Activated naive CD8-positive, alpha-beta T cell (primary cell): ENCODE data around the gene FTCD.
"Not testable (repeated sequence)": the region's sequence is repeated elsewhere in the genome, so short reads cannot be mapped to it uniquely, and the experiment has no call there.

Experiments
- H3K27ac Mint-ChIP-seq: one replicate; pipeline ENCODE4 v1.8.0; 2021; ENCODE audit warnings: mixed read lengths
- H3K27me3 Mint-ChIP-seq: one replicate; pipeline ENCODE4 v1.8.0; 2021; ENCODE audit warnings: mixed read lengths
- H3K36me3 Mint-ChIP-seq: one replicate; pipeline ENCODE4 v1.8.0; 2021; ENCODE audit warnings: mixed read lengths
- H3K4me1 Mint-ChIP-seq: one replicate; pipeline ENCODE4 v1.8.0; 2021; ENCODE audit warnings: low read depth, mixed read lengths
- H3K4me3 Mint-ChIP-seq: one replicate; pipeline ENCODE4 v1.8.0; 2021; ENCODE audit warnings: mild to moderate bottlenecking, mixed read lengths
- H3K9me3 Mint-ChIP-seq: one replicate; pipeline ENCODE4 v1.8.0; 2021; ENCODE audit warnings: low read depth, mixed read lengths

Gene FTCD

DNA sequence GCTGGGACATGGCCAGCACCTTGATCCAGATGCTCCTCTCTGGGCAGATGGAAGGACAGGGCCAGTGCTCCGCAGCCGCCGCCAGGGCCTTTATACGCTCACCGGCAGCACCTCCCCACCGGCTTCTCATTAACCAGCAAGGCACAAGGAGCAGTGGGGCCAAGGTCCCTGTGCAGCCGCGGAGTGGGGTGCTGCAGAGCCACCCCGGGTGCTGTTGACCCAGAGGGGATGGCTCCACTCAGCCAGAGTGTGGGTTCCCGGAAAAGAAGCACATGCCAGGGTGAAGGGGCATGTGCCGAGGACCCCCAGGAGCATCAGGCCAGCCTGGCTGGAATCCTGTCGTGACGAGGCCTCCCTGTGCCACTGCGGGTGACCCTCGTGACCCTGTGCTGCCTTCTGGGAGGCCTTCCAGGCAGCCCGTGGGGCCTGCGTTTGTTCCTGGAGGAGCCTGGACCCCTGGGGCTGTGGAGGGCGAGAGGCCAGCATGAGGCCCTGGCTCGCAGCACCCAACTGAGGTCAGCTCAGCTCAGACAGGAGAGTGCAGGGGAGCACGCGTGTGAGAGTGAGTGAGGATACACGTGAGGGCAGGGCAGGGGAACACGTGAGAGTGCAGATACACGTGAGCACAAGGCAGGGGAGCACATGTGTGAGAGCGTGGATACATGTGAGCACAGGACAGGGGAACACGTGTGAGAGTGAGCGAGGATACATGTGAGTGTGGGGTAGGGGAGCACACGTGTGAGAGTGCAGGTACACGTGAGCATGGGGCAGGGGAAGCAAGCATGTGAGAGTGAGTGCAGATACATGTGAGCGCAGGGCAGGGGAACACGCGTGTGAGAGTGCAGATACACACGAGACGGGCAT, at the start of gene FTCD:
TSS of gene FTCD (minus strand) at position 66 of the 864 bp plus-strand sequence. CDS start at position 10, 56 bp downstream.
- no peaks in the 10 kb centered on the region for H3K27me3 Mint-ChIP-seq
- H3K36me3 Mint-ChIP-seq: no peaks in the 10 kb centered on the region
- no peak within 1 kb of the TSS for H3K27ac Mint-ChIP-seq
- no peak within 1 kb of the TSS for H3K4me3 Mint-ChIP-seq
- H3K4me1 Mint-ChIP-seq: no peaks in the 10 kb centered on the region
- H3K9me3 Mint-ChIP-seq: no peaks in the 10 kb centered on the region

DNA sequence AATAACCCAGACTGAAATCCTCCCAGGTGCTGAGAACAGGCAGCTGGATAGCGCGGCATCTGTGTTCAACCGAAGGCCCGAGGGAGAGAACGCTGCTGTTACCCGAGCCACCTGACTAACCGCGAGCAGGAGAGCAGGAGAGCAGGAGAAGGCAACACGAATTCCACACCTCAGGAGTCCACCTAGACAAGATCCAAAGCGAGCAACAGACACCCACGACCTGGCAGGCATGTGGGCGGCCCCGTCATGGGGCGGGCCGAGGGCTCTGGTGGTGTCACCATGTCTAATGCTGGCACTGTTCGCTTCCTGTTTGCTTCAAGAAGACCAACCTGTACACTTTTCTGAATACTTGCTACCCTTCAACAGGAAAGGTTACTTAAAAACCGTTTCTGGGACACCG, 49.8 kb upstream of the FTCD start:
- Mint-ChIP-seq H3K27ac (no peak overlapping the region), H3K4me3 (no peak overlapping the region), H3K27me3 (no peaks in the 10 kb centered on the region), H3K4me1 (no peaks in the 10 kb centered on the region), H3K36me3 (no peaks in the 10 kb centered on the region), H3K9me3 (no peaks in the 10 kb centered on the region)

- Mint-ChIP-seq H3K36me3 (peaks cover 12% of the 10 kb centered on the region), H3K27me3 (no peaks in the 10 kb centered on the region), H3K9me3 (no peaks in the 10 kb centered on the region)
Observed at GRCh38 chr21:46203203-46203600, 47.8 kb upstream of the FTCD start.

DNA sequence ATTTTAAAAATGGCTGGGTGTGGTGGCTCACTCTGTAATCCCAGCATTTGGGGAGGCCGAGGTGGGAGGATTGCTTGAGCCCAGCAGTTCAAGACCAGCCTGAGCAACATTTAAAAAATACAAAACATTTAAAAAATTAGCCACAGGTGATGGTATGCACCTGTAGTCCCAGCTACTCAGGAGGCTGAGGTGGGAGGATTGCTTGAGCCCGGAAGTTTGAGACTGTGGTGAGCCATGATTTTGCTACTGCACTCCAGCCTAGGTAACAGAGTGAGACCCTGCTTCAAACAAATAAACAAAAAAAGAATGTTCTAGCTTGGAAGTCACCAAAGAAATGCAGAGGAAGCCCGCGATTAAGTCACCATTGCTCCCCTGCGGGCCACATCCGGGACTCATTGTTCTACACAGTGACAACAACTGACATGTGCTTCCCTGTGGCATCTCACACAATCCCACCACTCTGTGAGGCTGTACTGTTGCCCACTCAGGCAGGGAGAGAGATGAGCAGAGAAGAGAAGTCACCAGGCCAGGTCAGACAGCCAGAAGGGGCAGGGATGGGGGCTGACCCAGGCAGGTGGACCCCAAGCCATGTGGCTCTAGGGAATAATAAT, 47.3 kb upstream of the FTCD start:
- no peak overlapping the region for H3K4me3 Mint-ChIP-seq

More at GRCh38 chr21:46203203-46203600, 47.8 kb upstream of the FTCD start:
- H3K4me3 Mint-ChIP-seq: no peak overlapping the region
- no peaks in the 10 kb centered on the region for H3K4me1 Mint-ChIP-seq
- no peak overlapping the region for H3K27ac Mint-ChIP-seq

DNA sequence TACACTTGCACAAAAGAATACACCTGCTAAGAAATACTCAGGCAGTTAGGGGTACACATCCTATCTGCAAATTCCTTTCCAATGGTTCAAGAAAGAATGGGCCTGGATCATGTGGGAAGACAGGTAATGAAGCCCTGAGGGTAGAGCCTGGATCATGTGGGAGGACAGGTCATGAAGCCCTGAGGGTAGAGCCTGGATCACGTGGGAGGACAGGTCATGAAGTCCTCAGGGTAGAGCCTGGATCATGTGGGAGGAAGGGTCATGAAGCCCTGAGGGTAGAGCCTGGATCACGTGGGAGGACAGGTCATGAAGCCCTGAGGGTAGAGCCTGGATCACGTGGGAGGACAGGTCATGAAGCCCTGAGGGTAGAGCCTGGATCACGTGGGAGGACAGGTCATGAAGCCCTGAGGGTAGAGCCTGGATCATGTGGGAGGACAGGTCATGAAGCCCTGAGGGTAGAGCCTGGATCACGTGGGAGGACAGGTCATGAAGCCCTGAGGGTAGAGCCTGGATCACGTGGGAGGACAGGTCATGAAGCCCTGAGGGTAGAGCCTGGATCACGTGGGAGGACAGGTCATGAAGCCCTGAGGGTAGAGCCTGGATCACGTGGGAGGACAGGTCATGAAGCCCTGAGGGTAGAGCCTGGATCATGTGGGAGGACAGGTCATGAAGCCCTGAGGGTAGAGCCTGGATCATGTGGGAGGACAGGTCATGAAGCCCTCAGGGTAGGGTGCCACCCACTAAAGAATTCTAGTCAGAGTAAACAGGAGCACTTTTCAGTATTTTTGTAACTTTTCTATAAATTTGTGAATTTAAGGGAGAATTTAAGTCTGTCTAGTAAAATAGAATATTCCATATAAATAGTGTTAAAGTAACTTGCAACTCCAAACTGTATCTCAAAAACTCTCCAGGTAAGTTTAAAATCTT, 45.8 kb upstream of the FTCD start:
- H3K36me3 Mint-ChIP-seq: peaks cover 16% of the 10 kb centered on the region
- not testable (repeated sequence) for H3K27ac Mint-ChIP-seq

More for the DNA sequence above, 47.3 kb upstream of the FTCD start:
- H3K4me1 Mint-ChIP-seq: no peaks in the 10 kb centered on the region
- H3K27ac Mint-ChIP-seq: no peak overlapping the region
- H3K27me3 Mint-ChIP-seq: no peaks in the 10 kb centered on the region
- no peaks in the 10 kb centered on the region for H3K9me3 Mint-ChIP-seq
- H3K36me3 Mint-ChIP-seq: peaks cover 12% of the 10 kb centered on the region

DNA sequence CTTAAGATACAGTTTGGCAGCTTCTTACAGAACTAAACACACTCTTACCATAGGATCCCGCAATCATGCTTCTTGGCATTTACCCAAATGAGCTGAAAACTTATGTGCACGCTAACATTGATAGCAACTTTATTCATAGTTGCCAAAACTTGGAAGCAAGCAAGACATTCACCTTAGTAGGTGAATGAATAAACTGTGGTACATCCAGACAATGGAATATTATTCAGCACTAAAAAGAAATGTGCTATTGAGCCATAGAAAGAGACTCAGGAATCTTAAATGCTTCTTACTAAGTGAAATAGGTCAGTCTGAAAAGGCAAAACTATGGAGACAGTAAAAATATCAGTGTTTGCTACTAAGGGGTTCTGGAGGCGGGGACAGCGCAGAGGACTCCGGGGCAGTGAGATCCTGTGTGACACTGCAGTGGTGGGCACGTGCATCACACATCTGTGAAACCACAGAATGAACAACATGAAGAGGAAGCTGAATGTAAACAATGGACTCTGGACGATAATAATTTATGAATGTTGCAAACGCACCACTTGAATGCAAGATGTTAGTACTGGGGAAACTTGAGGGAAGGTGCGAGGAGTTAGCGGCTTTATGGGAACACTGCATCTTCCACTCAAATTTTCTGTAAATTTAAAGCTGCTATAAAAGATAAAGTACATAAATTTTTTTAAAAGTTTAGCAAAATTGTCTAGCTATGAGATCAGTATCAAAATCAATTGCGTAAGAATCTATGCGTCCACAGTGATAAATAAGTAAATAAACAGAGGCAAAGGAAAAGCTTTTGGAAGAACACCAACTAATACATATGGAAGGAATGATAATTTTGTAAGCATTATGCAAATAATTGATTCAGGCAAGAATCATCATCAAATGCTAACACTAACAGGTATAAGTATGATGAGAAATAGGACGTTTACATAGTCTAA, 44.3 kb upstream of the FTCD start:
- Mint-ChIP-seq H3K4me1 (no peaks in the 10 kb centered on the region), H3K4me3 (no peak overlapping the region), H3K27ac (no peak overlapping the region), H3K9me3 (no peaks in the 10 kb centered on the region), H3K27me3 (no peaks in the 10 kb centered on the region), H3K36me3 (peaks cover 16% of the 10 kb centered on the region)

More for the DNA sequence above, 45.8 kb upstream of the FTCD start:
- not testable (repeated sequence) for H3K27me3 Mint-ChIP-seq, H3K9me3 Mint-ChIP-seq, H3K4me1 Mint-ChIP-seq, H3K4me3 Mint-ChIP-seq

- no peaks in the 10 kb centered on the region for H3K9me3 Mint-ChIP-seq
- peaks cover 21% of the 10 kb centered on the region for H3K36me3 Mint-ChIP-seq
- H3K27me3 Mint-ChIP-seq: no peaks in the 10 kb centered on the region
- H3K27ac Mint-ChIP-seq: no peak overlapping the region
- no peak overlapping the region for H3K4me3 Mint-ChIP-seq
- H3K4me1 Mint-ChIP-seq: no peaks in the 10 kb centered on the region
Observed at GRCh38 chr21:46196733-46197132, 41.4 kb upstream of the FTCD start.

DNA sequence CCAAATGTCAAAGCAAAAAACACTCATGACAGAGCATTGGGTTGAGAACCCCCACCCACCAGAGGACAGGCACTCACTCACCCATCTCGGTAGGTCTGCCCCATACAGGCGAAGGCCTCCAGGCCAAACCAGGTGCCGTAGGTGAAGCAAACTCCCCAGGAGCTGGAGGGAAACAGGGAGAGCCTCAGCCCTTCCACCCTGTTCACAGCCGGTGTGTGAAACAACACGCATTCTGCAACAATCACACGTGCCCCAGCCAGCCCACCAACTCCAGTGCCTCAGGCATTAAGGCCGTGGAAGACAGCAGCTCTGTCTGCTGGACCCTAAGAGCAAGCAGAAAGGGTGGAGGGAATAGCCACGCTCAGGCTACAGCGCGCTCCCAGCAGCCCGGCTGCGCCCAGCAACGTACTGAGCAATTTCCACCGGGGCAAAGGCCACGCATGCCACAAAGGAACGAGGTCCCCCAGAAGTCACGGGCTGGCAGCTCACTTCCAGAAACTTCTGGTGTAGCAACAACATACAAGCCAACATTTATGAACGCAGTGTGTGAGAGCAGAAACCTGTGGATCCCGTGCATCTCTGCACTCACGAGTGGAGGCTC, 40.3 kb upstream of the FTCD start:
- Mint-ChIP-seq H3K4me1 (no peaks in the 10 kb centered on the region), H3K9me3 (no peaks in the 10 kb centered on the region), H3K27me3 (no peaks in the 10 kb centered on the region), H3K36me3 (peaks cover 21% of the 10 kb centered on the region), H3K27ac (no peak overlapping the region), H3K4me3 (no peak overlapping the region)

DNA sequence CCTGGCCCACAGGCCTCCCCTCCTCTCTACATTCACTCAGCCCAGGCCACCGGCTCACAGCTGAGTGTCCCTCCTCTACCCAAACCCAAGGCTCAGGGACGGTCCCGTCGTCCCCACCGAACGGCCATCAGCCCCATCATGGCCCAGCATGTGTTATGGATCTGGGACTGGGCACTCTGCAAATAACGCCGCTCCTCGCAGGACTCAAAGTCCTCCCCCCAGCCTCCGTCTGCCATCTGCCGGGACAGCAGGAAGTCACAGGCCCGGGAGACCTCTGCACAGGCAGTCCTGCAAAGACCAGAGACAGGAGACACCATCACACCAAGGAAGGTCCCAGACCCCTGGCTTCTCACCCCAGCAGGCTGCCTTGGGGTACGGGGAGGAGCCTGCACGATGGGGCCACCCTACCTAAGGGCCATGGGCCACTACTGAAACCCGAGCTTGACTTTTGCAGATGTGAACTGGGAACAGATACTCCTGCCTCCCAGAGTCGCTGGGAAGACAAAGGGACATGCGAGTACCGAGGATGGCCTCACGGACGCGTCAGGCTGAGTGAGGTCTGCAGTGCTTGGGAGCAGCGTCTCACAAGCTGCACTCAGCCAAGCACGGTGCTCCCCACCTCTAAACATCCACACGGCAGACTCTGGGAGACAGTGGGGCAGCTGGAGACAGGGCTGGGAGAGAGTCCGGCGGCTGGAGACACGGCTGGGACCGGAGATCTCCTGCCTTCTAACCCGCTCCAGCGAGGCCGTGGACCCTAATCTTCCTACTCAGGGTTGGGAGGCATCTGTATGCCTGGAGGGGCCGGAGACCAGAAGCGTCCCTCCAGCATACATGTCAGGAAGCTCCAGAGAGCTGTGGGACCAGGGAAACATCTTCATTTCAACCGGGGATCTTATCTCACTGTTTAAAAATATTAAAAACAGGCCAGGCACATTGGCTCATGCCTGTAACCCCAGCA, 39.3 kb upstream of the FTCD start:
- Mint-ChIP-seq H3K4me1 (no peaks in the 10 kb centered on the region), H3K27me3 (no peaks in the 10 kb centered on the region), H3K4me3 (no peak overlapping the region), H3K9me3 (no peaks in the 10 kb centered on the region), H3K27ac (no peak overlapping the region), H3K36me3 (peaks cover 20% of the 10 kb centered on the region)

GRCh38 chr21:46193829-46194373, 38.5 kb upstream of the FTCD start:
- H3K9me3 Mint-ChIP-seq: no peaks in the 10 kb centered on the region
- H3K4me3 Mint-ChIP-seq: no peak overlapping the region
- no peaks in the 10 kb centered on the region for H3K4me1 Mint-ChIP-seq
- H3K36me3 Mint-ChIP-seq: peaks cover 12% of the 10 kb centered on the region
- H3K27me3 Mint-ChIP-seq: no peaks in the 10 kb centered on the region
- H3K27ac Mint-ChIP-seq: no peak overlapping the region

DNA sequence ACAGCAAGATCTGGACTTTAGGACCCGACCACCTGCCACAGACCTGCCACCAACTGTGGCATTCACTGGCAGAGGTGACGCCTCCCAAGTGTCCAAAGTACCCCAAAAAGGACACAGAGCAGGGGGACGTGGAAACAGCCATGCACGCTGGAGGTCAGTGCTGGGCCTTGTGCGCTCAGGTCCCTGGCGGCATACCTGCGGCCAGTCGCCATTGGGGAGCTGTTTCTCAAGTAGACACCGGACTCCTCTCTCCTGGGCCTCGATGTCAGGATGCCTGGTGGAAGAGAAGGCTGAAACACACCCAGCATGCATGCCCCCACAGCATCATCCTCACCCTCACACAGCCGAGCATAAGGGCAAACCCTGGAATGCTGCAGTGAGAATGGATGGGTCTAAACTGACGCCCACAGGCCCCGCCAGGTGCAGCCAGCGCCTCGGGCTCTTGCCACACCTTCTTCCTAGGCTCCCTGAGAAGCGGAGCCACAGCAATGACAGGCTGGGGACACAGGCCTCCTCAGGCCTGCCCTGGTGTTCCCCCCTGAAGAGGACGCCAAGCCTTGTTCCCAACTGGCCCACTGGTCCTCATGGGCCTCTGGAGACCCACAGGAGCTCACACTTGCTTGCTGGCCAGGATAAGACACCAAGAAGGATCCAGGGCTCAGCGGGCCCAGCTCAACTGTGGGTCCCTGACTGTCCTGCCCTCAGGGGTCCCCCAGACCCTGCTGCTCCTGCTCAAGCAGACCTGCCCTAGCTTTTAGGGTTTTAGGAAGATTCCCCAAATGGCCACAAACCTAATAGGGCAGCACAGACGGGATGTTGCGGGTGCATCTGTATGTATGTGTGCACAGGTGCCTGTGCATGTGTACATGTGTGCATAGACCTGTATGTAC, 36.6 kb upstream of the FTCD start:
- H3K4me1 Mint-ChIP-seq: no peaks in the 10 kb centered on the region
- H3K4me3 Mint-ChIP-seq: no peak overlapping the region
- H3K36me3 Mint-ChIP-seq: peaks cover 8% of the 10 kb centered on the region
- H3K27me3 Mint-ChIP-seq: no peaks in the 10 kb centered on the region
- H3K27ac Mint-ChIP-seq: no peak overlapping the region
- H3K9me3 Mint-ChIP-seq: no peaks in the 10 kb centered on the region

- Mint-ChIP-seq H3K36me3 (peaks cover 5% of the 10 kb centered on the region), H3K4me3 (no peak overlapping the region), H3K4me1 (no peaks in the 10 kb centered on the region), H3K27ac (no peak overlapping the region), H3K27me3 (no peaks in the 10 kb centered on the region), H3K9me3 (no peaks in the 10 kb centered on the region)
Observed at GRCh38 chr21:46191257-46191685, 35.9 kb upstream of the FTCD start.
